T follicular helper cell (primary cell): Measurements from ENCODE around the gene STRIP2.
"Not testable (repeated sequence)": the region's sequence is repeated elsewhere in the genome, so short reads cannot be mapped to it uniquely, and the experiment has no call there.

Experiments
- DNase-seq: peaks from one replicate; pipeline ENCODE4 v3.0.0-alpha.2; 2020; ENCODE audit warnings: low read depth

Gene STRIP2

DNA sequence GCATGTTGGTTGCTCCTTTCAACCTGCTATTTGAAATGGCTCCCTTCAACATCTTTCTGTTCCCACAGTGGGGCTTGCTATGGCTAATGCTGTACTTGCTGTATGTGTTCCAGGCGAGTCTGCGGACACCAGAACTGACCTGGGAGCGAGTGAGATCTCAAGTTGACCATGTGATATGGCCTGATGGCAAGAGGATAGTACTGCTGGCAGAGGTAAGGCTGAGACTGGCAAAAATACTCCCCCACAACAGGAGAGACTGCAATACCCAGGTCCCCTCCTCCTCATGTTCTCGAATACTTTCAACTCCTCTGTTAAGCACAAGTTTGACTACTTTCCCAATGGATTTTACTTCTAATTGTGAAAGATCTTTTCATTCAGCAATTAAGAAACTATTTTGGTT is 11.5 kb upstream of the STRIP2 start:
- DNase-seq = no peak

DNA sequence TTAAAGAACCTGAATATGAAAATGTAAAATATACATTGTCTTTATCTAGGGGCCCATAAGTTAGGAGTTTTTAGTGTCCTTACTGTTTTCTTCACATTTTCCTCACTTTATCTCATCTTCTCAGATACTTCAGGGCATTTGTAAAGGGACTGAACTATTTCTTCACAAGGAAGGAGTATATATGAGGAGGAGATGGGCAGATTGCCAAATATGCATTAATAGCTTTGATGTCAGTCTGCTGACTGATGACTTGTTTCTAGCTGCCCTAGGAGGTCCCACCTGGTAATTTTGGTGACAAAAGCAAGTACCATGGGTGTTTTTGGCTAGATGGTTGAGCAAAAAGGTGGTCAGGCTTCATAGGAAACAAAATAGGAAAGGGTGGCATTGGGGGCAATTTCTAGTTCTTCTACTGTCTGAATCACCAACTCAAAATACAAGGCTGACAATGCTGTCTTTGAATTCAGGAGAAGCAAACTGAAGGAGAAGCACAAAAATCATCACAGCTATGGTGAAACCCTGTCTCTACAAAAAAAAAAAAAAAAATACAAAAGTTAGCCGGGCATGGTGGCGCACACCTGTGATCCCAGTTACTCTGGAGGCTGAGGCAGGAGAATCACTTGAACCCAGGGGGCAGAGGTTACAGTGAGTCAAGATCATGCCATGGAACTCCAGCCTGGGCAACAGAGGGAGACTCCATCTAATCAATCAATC is 10.4 kb upstream of the STRIP2 start:
- no peak for DNase-seq

DNA sequence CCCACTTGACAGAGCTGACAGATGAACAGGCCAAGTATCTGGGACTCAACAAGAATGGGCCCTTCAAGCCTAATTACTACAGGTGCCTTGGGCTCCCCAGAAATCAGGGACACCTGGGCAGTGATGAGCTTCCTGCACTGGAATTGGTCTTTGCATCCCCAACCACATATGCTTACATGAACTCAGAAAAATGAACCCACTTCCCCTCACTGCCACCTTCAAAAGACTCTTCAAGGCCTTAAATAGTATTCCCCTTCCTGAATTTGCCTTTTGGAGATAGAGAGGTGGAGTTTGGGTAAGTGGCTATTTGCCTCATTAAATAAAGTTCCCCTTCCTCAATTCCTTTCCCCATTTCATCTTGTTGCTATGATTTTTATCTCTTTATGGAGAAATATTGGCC is 7.8 kb upstream of the STRIP2 start:
- no peak for DNase-seq

DNA sequence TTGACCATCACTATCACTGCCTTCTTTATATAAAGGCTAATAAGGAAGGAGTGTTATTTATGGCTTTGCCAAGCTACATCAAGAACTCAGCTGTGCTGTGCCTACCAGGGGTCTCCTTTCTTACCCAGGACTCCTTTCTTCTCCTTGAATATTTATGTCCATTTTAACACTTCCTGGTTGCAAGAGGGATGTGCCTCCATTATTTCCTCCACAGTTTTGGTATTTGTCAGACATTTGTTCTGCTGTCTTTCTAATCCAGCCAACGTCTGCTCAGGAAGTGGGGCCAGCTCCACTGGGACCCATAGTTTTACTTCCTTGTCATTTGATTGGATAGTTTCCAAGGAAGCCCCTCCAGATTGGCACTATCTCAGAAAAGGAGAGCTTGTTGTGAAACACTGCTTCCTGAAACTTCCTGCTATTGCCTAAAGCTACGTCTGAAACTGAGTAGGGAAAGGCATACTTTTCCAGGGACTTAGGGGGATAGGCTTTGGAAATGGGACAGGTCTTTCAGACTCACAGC is 6.6 kb upstream of the STRIP2 start:
- DNase-seq = no peak

DNA sequence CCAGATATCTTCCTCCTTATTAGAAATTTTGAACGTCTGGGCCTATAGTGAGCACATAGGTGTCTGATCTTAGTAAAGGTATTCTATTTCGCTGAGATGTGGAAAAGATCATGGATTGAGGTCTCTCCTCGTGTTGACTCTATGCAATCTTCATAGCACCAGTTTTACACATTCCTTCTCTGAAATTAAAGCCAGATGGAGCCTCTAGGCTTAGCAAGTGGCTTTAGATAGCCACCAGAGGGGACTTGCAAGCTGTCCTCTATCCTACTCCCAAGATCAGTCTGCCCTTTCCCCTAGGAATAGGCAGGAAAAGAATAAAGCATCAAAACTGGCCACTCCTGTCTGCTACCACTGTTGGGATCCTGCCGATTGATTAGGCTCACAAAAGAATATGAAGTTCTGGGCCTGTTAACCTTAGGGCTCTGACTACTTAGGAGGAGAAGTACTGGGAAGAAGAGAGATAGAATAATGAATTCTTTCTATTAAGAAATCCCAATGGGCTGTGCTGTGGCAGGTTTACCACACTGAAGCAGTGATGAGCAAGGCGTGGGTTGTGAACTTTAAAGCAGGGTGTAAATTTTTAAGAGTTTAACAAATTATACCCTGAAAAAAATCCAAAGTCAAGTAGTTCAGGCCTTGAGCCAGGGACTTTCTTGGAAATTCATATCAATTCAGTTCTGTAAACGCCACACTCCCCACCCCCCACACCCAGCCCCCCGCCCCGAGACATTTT is 2.2 kb upstream of the STRIP2 start:
- DNase-seq = no peak

DNA sequence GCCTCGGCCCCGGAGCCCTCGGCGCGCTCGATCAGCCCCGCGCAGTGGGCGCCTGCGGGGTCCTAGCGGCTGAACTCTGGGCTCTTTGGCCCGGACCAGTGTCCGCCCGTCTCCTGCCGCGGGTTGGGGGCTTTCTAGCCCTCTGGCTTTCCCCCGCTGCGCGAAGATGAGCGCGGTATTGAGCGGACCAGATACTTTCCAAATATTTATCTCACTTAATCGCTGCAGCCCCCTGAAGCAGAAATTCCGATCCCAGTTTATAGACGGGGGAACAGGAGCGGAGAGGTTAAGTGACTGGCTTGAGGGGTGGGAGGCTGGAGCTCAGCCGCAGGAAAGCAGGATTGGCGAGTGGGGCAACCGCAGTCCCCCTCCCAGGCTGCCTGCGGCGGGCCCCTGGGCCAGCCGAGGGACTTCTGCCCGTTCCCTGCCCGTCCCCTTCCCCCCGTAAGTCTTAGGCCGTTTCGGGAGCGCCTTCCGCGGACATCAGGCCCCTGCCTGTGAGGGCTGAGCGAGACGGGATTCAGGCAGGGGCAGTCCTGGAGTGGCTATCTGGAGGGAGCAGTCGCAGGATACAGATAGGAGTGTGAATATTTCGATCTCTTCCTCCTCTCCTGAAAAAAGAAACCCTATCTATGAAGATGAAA is 565 bp downstream of the STRIP2 start:
- DNase-seq = no peak

DNA sequence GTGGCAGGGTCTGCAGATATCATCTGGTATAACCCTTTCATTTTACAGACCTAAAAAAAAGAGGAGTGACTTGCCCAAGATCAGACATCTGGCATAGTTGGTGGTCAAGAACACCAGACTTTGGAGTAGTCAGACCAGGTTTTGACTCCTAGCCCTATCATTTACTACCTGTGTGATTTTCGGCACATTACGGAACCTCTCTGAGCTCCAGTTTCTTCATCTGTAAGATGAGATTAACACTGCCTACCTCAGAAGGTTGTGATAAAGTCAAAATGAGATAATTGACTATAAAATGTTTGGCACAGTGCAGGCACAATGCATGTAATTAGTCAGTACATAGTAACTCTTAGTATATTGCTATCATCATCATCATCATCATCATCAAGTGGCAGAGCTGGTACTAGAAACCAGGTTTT is 1.2 kb downstream of the STRIP2 start:
- no peak for DNase-seq

DNA sequence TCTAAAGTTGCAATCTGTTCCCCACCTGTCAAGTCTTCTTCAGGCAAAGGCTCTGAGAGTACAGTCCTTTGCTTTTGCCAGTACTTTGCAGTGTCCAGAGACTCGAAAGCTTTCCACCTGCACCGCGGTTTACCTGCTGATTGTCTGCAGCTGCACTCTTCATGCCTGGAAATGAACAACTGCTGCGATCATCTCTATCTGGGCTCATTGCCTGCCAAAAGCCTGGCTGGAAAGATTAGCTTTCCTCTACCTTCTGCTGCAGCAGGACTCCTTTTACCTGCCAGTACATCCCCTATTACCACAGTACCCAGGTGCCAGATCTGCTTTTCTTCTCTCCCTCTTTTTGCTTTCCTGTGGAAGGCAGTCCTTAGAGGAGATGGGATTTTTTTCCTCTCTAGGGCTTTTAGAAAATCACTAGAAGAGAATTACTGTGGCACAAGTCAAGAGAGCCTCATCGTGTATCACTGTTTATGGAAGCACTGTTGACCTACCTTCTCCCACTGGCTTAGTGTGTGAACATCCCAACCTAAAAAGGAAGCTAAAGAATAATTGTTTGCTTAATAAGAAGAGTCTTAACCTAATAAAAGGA is 2.2 kb downstream of the STRIP2 start:
- DNase-seq = no peak

DNA sequence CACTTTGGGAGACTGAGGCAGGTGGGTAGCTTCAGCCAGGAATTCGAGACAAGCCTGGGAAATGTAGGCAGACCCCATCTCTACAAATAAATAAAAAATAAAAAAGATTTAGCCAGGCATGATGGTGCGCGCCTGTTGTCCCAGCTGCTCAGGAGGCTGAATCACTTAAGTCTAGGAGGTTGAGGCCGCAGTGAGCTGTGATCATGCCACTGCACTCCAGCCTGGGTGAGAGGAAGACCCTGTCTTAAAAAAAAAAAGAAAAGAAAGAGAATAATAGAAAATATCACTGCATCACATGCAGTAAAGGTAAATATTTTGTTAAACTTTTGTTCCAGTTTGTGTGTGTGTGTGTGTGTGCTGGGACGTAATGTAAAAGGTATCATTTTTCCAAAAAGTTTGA is 3.0 kb downstream of the STRIP2 start:
- no peak for DNase-seq

DNA sequence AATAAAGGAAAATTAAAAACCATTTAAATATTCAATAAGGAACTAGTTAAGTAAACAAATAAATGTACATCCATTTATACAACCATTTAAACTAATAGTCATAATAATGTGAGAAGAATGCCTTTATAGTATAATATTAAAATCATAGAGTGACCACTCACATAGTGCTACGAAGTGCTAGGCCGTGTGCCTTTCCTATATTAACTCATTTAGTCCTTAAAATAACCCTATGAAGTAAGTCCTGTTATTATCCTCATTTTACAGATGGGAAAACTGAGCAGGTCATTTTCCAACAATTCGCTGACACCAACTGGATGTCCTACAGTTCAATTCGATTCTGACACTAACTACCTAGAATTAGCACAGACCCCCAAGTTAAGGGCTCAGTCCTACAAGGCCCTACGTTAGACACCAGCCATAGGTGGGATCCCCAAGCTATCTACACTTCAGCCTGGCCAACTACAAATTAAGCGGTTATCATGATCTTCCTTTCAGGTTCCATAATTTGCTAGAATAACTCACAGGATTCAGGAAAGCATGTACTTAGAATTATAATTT is 4.1 kb downstream of the STRIP2 start:
- no peak for DNase-seq

DNA sequence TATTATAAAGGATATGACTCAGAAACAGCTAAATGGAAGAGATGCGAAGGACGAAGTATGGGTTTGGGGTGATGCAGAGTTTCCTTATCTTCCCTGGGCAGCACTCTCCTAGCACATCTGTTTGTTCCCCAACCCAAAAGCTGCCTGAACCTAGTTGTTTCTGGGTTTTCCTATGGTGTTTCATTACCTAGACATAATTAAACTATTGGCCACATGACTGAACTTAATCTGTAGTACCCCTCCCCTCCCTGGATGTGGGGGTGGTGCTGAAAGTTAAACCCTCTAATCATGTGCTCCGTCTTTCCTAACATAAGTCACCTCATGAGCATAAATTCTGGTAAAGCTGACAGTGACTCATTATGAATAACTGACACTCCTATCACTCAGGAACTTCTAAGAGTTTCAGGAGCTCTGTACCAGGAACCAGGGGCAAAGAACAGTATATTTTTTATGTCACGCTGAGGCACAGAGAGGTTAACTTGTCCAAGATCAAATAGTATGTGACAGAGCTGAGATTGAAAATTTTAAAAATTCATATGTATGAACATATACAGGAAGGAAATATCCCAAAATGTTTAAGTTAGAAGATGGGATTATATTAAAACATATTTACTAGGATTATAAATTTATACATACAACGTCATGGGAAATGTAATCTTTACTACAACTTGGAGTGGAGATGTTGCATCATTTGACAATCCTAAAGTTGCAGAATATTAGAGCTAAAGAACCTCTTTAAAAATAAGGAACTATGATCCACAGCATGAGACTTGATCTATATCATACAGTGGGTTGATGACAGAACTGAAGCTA is 4.8 kb downstream of the STRIP2 start:
- no peak for DNase-seq

DNA sequence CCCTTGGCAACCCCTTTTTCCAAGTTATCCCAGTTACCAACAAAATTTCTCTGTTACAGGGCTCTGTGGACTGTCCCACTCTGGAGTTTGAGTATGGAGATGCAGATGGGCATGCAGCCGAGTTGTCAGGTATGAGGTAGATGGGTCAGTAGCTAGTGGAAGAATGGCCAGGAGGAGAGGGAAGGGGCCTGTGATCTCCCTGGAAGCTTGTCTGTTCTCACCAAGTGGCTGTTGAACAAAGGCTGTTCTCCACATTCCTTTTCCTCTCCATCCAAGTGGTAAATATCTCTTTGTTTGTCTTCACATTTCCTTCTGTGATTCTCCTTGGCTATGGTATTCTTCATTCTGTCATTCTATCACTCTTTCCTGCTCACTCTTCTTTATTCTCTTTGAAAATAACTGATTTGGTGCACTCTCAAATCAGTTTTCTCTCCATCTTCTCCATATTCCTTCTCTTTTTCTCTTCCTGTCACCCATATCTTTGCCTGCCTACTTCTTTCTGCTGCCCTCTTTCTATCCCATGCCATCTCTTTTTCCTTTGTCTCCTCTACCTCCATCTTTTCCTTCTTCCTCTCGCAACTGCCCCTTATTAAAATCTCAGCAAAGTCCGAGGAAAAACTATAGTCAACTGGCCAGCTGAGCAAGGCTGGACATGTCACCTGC is 5.9 kb downstream of the STRIP2 start:
- DNase-seq = no peak

DNA sequence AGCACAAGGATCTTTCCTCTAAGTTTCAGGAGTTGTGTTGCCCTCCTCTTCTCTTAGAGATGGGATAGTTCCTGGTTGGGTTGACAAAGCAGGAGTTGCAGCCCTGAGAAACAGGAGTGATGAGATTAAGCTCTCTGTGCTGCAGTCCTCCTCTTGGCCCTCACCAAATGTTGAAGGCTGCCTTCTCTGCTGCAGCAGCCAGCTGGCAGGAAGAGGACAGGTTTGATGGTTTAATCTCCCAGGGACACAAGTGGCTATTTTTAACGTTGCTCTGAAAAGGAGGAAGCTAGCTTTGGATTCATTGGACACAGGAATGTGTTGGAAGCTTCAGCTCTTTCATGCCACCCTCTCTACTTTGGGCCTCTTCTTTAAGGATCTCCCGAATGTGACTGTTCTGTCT is 9.4 kb downstream of the STRIP2 start:
- DNase-seq = no peak

DNA sequence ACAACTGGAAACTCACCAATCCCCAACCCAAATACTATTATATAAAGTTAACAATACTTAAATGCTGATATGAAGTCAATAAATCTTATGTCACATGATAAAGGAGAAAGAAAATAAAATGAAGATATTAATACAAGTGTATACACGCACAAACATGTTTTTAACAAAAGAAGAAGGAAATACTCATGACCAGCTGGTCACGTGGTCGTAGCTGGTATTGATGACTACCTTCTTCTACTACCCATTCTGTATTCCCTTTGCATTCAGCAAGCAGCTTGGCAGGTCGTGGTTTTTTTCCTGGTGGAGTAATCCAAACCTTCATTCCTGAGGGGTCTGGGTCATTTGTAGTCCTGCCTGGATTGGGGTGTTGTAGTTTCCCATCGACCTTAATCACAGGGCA is 10.5 kb downstream of the STRIP2 start:
- DNase-seq = not testable (repeated sequence)

DNA sequence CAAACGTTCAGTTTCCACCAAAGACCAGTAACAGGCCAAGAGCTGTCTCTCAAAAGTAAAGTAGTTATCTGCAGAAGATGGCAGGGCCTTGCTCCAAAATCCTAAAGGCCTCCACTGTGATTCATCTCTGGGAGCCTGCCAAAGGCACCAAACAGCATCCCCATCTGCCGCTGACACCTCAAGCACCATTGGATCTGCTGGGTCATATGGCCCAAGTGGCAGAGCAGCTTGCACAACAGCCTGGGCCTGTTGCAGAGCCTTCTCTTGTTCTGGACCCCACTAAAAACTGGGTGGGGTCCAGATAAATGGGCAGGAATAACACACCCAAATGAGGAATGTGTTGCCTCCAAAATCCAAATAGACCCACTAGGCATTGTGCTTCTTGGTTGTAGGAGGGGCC is 12.7 kb downstream of the STRIP2 start:
- DNase-seq = not testable (repeated sequence)

DNA sequence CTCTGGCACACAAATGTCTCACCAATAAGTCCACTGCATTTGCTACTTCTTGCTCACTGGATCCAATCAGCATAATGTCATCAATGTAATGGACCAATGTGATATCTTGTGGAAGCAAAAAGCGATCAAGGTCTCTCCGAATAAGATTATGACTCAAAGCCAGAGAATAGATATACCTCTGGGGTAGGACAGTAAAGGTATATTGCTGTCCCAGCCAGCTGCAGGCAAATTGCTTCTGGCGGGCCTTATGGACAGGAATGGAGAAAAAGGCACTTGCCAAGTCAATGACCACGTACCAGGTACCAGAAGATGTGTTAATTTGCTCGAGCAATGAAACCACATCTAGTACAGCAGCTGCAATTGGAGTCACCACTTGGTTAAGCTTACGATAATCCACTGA is 13.2 kb downstream of the STRIP2 start:
- DNase-seq = not testable (repeated sequence)

DNA sequence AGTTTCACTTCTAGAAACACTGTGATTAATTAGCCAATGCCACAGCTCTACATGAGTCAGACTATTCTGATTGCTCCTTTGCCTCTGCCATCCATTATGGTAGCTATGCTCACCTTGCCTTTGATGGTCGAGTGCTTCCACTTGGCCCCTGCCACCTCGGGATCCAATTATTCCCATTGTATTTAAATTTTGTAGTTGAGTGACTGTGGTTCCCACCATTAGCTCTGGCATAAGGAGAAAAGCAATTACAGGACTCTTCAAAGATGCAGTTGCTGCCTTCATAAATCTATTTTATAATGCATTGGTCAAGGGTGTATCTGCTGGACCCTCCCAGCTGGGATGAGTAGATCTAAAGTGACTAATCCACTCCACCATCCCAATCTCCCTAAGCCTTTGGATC is 14.4 kb downstream of the STRIP2 start:
- not testable (repeated sequence) for DNase-seq

DNA sequence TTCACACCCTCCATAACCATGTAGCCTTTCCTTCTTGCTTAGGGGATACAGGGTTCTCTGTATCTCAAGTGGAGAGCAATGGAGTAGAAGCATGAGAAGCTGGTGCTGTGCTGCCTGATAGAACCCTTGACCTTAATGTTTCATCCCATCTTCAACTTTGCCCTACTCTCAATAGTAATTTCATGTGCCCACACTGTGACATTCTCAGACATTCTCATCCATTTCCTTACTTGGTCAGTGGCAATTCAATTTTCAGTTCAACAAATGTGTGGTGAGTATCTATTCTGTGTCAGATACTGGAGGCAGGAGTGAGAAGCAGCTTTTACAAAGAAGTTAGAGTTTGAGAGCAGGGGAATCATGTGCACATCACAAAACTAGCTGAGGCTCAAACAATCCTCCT is 16.1 kb downstream of the STRIP2 start:
- no peak for DNase-seq

DNA sequence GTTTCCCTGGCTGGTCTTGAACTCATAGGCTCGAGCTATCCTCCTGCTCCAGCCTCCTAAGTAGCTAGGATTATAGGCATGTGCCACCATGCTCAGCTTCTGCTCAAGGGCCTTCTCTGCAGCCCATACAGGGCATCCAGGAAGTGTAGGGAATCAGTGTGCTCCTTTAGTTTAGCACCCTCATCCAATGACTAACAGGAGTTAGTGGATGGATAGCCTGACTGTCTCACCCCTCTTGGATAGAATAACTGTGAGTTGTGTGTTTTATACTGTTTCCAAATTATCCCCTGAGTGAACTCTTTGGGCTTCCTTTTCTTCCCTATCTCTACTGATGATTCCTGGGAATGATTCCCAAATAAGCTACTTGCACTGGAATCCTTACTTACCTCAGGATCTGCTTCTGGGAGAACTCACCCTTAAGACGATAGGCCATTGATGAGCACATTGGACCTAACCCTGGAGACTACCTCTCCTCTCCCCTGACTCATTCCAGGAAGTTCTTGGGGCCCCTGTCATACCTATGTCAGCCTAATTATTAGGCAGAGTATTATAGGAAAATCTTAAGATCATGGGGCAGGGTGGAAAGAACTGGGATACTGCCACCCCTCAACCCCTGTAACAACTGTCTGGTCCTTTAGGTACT is 18.5 kb downstream of the STRIP2 start:
- no peak for DNase-seq

DNA sequence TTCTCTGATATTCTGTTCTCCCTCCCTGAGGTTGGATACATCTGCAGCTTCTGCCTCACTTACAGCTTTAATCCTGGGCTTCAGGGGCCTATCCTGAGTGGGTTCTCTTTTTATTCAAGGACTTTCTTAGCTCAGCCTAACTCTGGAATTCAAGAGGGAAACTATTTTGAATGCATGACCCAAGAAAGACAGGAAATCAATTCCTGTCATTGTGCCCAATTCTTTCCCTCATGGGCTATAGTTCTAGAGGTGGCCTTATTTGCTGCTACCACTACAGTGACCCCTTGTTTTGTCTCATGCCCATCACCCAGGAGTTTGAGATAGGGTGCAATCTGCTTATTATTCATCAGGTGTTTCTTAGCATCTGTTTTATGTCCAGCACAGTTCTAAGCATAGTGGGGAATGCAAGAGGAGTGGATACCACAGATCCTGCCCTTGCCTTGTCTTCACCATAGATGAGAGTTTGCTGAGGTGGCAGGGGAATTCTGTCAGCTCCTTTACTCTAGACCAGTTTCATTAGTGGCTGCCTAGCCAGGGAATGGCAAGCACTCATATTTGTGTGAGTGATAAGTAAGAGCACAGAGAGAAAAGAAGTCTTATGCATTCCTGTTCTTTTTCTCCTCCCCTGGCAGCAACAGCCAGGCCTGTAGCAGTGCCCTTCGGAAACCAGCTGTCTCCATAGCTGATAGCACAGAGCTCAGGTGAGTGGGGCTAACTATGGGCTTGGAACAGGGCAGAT is 19.4 kb downstream of the STRIP2 start:
- no peak for DNase-seq
